Endothelial cell (in vitro differentiated cells): ENCODE results near the gene PTPRM. TPM values are rescaled to one million over a fixed set of nuclear protein-coding genes. Genes with fewer than 3 reads are reported as not detected.

Experiments
- DNase-seq: peaks from one replicate; pipeline ENCODE4 v3.0.0; 2021; ENCODE audit warnings: low spot score
- H3K27ac Mint-ChIP-seq: one replicate; pipeline ENCODE4 v1.8.0; 2021; ENCODE audit warnings: mixed read lengths, inconsistent platforms; ENCODE audit not compliant: unreplicated experiment
- H3K27me3 Mint-ChIP-seq: one replicate; pipeline ENCODE4 v1.8.0; 2021; ENCODE audit warnings: mild to moderate bottlenecking, moderate library complexity, mixed read lengths, inconsistent platforms; ENCODE audit not compliant: unreplicated experiment
- H3K36me3 Mint-ChIP-seq: one replicate; pipeline ENCODE4 v1.8.0; 2021; ENCODE audit warnings: mild to moderate bottlenecking, low read depth, mixed read lengths, inconsistent platforms; ENCODE audit not compliant: unreplicated experiment
- H3K4me1 Mint-ChIP-seq: one replicate; pipeline ENCODE4 v1.8.0; 2021; ENCODE audit warnings: mild to moderate bottlenecking, mixed read lengths, inconsistent platforms; ENCODE audit not compliant: unreplicated experiment
- H3K4me3 Mint-ChIP-seq: one replicate; pipeline ENCODE4 v1.8.0; 2021; ENCODE audit warnings: mild to moderate bottlenecking, mixed read lengths, inconsistent platforms; ENCODE audit not compliant: unreplicated experiment
- H3K9me3 Mint-ChIP-seq: one replicate; pipeline ENCODE4 v1.8.0; 2021; ENCODE audit warnings: mixed read lengths, inconsistent platforms; ENCODE audit not compliant: unreplicated experiment
- total RNA-seq: library from RNA; stranded (reverse); fragmentation: NEBNext Ultra II Directional; extraction: Animal tissue kit (Norgen Biotek cat#: 25700); gene quantifications from one replicate; pipeline ENCODE4 v1.2.1, GENCODE V29; 2021; ENCODE audit not compliant: unreplicated experiment
- TF ChIP-seq, protein P1 (sequence below): fragments of 200-600 bp; sonication (generic); IDR thresholded peaks from one replicate; pipeline ENCODE4 v1.5.0; 2021; ENCODE audit warnings: antibody characterized with exemption; ENCODE audit not compliant: unreplicated experiment

The PTPRM gene
- total RNA-seq, 1 donor from 2014 or later: 284 TPM

GRCh38 chr18:8045884-8046281 is 478.8 kb downstream of the PTPRM start:
- Mint-ChIP-seq H3K27ac (no peak overlapping the region), H3K9me3 (no peaks in the 10 kb centered on the region), H3K4me1 (peaks cover 11% of the 10 kb centered on the region), H3K27me3 (peaks cover 3% of the 10 kb centered on the region), H3K4me3 (no peak overlapping the region), H3K36me3 (no peaks in the 10 kb centered on the region)
- no peak for DNase-seq
- TF ChIP-seq, protein P1, sequence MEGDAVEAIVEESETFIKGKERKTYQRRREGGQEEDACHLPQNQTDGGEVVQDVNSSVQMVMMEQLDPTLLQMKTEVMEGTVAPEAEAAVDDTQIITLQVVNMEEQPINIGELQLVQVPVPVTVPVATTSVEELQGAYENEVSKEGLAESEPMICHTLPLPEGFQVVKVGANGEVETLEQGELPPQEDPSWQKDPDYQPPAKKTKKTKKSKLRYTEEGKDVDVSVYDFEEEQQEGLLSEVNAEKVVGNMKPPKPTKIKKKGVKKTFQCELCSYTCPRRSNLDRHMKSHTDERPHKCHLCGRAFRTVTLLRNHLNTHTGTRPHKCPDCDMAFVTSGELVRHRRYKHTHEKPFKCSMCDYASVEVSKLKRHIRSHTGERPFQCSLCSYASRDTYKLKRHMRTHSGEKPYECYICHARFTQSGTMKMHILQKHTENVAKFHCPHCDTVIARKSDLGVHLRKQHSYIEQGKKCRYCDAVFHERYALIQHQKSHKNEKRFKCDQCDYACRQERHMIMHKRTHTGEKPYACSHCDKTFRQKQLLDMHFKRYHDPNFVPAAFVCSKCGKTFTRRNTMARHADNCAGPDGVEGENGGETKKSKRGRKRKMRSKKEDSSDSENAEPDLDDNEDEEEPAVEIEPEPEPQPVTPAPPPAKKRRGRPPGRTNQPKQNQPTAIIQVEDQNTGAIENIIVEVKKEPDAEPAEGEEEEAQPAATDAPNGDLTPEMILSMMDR: no peak

DNA sequence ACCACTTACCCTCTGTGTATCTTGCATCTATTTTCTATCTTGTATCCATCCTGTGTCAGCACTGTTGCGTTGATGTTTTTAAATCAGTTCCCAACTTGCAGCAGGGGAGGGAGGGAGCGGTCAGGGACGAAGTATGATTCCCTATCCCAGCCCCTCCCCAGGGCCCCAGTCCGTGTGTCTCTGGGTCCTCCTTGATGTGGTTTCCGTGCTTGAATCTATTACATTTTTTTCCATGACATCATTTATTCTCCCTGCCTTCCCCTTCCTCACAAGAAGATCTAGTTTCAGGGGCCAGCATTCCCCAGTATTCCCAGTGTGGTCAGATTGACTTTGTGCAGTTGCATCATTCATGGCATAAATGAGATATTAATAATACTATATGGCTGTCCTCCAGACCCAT is 479.3 kb downstream of the PTPRM start:
- peaks cover 3% of the 10 kb centered on the region for H3K27me3 Mint-ChIP-seq
- no peak overlapping the region for H3K27ac Mint-ChIP-seq
- TF ChIP-seq, protein P1: no peak
- H3K9me3 Mint-ChIP-seq: no peaks in the 10 kb centered on the region
- H3K36me3 Mint-ChIP-seq: no peaks in the 10 kb centered on the region
- H3K4me1 Mint-ChIP-seq: peaks cover 14% of the 10 kb centered on the region
- H3K4me3 Mint-ChIP-seq: no peak overlapping the region
- no peak for DNase-seq

DNA sequence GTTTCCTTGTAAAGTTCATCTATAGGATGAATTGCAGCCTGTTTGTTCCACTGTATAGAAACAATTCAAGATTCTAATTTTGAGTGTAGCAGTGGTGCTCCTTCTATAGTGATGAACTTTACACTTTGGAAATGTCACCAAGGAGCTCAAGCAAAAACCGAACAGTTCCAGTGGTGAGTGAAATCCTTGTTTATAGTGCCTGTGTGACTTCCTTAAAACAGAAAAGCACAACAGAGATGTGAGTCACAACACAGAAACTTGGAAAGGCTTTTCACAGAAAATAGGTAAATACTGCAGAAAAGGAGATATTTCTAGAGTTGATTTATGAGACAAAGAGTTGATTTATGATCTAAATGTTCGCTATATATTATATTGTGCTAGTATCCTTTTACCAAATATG is 482.0 kb downstream of the PTPRM start:
- Mint-ChIP-seq H3K27ac (no peak overlapping the region), H3K36me3 (no peaks in the 10 kb centered on the region)
- DNase-seq: no peak

DNA sequence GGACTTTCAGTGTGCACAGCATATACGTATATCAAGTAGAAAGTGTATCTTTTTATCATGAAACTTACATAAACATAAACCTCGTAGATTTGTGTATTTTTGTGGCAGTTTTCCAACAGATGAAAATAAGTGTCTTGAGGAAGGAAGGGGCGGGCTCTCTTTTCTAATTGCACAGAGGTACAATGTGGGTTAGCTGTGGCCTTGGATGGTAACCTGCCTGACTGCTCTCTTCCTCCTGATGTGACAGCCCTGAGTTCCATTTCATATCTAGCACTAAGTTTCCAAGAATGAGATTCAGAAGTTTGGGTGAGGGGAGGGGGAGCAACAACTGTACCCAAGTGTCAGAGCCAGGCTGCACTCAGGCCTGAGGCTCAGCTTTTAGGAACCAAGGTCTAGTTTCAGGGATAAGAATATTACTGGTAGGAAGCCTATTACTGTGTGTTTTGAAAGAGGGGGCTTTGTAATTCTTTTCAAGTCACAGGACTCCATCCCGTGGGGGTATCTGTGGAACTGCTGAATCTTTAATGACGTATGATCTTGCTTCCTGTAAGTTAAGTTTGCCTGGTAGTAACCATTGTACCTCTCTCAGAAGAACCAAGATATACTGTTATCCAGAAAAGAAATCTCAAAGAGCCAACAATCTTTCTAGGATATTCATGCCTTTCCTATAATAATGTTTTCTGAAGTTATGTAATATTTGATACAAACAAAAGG is 483.7 kb downstream of the PTPRM start:
- TF ChIP-seq, protein P1: no peak
- no peak overlapping the region for H3K4me3 Mint-ChIP-seq
- no peak for DNase-seq
- no peaks in the 10 kb centered on the region for H3K27me3 Mint-ChIP-seq
- H3K4me1 Mint-ChIP-seq: peaks cover 11% of the 10 kb centered on the region
- no peak overlapping the region for H3K27ac Mint-ChIP-seq
- H3K9me3 Mint-ChIP-seq: no peaks in the 10 kb centered on the region
- H3K36me3 Mint-ChIP-seq: no peaks in the 10 kb centered on the region

More for the DNA sequence above, 482.0 kb downstream of the PTPRM start:
- H3K4me3 Mint-ChIP-seq: no peak overlapping the region
- TF ChIP-seq, protein P1: no peak
- H3K4me1 Mint-ChIP-seq: peaks cover 11% of the 10 kb centered on the region
- no peaks in the 10 kb centered on the region for H3K27me3 Mint-ChIP-seq
- H3K9me3 Mint-ChIP-seq: no peaks in the 10 kb centered on the region

DNA sequence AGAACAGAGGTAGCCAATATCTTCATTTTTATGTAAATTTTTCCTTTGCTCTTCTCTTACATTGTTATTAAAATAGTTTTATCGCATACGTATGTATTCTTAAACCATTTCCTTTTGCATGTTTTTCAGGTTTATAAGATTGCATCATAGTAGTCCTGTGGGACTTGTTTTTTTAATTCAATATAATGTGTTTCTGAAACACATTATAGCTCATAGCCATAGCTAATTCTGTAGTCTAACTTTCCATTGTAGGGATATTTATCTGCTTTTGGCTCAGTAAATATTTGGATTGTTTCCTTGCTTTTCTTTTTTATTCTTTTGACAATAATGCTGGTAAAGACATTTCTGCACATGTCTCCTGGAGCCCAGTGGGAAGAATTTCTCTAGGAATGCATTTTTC is 484.3 kb downstream of the PTPRM start:
- TF ChIP-seq, protein P1: no peak
- H3K27me3 Mint-ChIP-seq: no peaks in the 10 kb centered on the region
- H3K4me1 Mint-ChIP-seq: peaks cover 11% of the 10 kb centered on the region
- no peak overlapping the region for H3K4me3 Mint-ChIP-seq
- H3K36me3 Mint-ChIP-seq: no peaks in the 10 kb centered on the region
- DNase-seq: no peak
- no peak overlapping the region for H3K27ac Mint-ChIP-seq
- H3K9me3 Mint-ChIP-seq: no peaks in the 10 kb centered on the region
